ENCODE data around the gene INCENP.

Gene INCENP

GRCh38 chr11:62124186-62125113 is 639 bp downstream of the INCENP start:
- DNase-seq (ENCODE audit: low read depth in 2 of 2), result no peak

- no peak for DNase-seq (ENCODE audit: low read depth in 2 of 2)
These were observed 1.5 kb downstream of the INCENP start for GRCh38 chr11:62125316-62125715.

DNA sequence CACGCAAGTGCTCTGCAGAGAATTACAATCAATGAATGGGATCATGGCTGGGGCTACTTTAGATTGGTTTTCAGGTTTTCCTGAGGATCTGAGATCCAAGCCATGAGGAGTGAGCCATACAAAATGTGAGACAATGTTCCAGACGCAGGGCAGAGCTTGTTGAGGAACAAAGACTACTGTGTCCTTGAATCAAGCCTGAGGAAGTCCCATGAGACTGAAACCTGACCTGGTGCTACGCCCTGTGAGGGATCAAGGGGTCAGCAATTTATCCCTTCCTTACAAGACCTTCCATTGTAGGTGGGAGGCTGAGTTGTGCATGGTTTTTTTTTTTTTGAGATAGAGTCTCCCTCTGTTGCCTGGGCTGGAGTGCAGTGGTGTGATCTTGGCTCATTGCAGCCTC is 2.1 kb downstream of the INCENP start:
- no peak for DNase-seq (ENCODE audit: low read depth in 2 of 2)

DNA sequence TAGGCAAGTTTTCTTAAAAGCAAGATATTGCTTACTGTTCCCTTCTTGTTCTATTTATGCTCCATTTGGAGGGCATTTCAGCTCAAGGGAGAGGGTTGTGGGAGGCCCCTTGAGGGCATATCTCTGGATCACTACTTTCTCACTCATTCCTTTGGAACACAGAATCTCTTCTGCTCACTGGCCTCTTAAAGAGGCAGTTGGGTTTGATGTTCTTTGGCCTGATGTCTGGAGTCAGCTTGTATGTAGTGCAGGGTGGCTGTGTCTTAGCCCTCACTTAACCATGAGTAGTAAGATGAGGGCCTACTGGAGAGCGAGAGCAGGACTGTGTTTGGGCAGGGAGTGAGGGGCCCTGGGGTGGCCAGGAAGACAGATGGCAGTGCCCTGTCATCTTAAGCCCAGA is 3.6 kb downstream of the INCENP start:
- no peak for DNase-seq (ENCODE audit: low read depth in 2 of 2)

DNA sequence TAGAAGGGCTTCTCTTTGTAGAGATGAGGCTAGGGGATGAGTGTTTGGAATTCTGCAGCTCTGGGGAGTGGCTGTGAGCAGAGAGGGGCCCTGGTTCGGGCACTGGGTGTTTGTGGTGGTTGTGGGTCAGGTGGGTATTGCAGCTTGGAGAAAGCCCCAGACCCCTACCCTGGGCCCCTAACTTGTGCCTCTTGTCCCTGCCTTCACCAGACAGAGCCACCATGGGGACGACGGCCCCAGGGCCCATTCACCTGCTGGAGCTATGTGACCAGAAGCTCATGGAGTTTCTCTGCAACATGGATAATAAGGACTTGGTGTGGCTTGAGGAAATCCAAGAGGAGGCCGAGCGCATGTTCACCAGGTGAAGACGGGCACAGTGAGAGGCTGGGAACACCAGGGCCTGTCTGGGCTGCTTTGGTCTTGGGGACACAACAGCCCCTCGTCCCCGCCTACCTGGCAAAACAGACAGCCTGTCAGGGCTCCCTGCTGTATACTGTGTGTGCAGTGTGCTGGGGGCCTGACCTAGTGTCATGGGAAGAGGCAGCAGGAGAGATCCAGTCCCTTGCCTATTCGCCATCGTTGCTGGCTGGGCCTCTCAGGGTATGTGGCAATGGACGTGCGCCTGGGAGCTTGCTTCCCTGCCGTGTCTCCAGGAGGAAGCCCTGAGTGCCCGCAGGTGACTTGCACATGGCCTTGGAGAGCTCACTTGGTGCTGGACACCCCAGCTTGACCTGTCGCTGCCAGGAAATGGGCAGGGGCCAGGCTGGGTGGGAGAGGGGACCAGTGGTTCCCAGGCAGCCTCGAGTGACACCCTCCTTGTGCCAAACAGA is 4.3 kb downstream of the INCENP start:
- DNase-seq (ENCODE audit: low read depth in 2 of 2), result no peak

DNA sequence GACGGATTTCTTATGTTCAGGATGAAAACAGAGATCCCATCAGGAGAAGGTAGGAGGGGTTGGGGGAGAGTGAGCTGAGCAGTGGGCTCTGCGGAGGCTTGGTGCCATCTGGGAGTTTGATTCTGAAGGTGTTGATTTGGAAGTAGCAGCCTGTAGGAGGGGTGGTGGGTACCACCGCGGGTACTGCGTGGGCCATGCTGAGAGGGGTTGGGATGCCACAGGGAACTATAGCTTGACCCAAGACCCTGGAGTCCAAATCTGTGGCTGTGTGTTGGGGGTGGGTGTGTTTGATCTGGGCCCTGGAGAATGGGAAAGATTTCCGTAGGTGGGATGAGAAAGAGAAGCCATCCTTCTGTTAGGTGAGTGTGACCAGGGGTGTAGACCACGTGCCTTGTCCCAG is 5.0 kb downstream of the INCENP start:
- no peak for DNase-seq (ENCODE audit: low read depth in 2 of 2)

DNA sequence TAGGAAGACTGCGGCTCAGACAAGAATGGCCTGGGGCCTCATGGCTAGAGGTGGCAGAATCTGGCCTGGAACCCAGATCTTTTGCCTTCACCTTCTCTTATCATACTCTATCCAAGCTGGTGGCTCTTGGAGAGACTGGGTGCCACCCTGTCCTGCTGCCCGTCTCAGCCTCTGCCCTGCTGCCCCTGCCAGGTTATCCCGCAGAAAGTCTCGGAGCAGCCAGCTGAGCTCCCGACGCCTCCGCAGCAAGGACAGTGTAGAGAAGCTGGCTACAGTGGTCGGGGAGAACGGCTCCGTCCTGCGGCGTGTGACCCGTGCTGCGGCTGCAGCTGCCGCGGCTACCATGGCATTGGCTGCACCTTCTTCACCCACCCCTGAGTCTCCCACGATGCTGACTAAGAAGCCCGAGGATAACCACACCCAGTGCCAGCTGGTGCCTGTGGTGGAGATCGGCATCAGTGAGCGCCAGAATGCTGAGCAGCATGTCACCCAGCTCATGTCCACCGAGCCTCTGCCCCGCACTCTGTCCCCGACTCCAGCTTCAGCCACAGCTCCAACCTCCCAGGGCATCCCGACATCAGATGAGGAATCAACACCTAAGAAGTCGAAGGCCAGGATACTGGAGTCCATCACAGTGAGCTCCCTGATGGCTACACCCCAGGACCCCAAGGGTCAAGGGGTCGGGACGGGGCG is 5.9 kb downstream of the INCENP start:
- no peak for DNase-seq (ENCODE audit: low read depth in 2 of 2)

- DNase-seq (ENCODE audit: low read depth in 2 of 2), result no peak
These were observed 6.7 kb downstream of the INCENP start for GRCh38 chr11:62130283-62131169.

DNA sequence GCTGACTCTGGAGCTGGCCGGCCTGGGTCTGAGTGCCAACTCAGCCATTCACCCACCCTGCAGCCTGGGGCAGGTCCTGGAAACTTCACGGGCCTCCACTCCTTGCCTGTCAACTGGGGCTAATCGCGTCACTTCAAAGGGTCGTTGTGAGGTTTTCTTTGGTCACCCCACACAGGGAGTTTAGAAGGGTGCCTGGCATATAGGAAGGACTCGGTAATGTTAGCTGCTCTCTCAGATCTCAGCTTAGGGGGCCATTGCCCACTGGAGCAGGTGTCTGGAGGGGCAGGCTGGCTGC is 7.3 kb downstream of the INCENP start:
- no peak for DNase-seq (ENCODE audit: low read depth in 2 of 2)

DNA sequence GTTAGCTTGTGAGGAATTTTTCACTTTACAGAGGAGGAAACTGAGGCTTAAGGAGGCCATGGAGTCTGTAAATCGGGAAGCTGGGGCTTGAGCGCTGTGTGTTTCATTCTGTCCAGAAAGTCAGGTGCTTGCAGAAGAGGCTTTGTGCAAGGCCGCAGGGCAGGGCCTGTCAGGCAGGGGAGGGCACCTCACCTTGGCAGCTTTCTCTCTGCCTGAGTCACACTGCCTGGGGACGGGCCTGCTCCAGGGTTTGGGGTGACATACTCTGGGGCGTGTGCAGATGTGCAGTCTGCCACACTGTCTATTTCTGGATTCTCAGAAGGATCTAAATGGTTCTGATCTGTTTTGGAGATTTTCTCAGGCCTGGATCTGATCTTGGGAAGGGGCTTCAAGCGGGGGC is 8.4 kb downstream of the INCENP start:
- no peak for DNase-seq (ENCODE audit: low read depth in 2 of 2)

- DNase-seq (ENCODE audit: low read depth in 2 of 2), result no peak
These were observed 9.0 kb downstream of the INCENP start for GRCh38 chr11:62132689-62133293.

GRCh38 chr11:62133328-62134065 is 9.7 kb downstream of the INCENP start:
- DNase-seq (ENCODE audit: low read depth in 2 of 2), result no peak

DNA sequence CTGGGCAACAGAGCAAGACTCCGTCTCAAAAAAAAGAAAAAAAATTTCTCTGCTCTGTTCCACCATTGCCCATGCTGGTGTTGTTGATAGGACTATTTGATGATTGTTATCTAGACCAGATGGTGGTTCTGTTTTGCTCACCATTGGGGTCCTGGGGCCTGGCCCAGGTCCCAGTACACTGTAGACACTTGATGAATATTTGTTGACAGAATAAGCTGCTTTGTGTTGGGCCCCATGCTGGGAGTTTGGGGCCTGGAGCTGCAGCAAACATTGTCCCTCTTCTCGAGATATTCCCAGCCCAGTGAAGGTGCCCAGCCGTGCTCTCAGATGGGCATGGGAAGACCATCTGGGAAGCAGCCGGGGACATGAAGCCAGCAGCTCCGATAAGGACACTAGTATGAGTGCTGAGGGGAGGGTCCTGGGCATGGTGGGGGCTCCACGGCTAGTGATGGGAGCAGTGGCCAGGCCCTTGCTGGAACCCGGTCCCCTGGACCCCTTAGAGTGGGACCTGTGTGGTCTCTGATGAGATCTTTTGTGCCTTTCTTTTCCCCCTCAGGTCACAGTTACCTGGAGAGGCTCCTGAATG is 13.6 kb downstream of the INCENP start:
- no peak for DNase-seq (ENCODE audit: low read depth in 2 of 2)

DNA sequence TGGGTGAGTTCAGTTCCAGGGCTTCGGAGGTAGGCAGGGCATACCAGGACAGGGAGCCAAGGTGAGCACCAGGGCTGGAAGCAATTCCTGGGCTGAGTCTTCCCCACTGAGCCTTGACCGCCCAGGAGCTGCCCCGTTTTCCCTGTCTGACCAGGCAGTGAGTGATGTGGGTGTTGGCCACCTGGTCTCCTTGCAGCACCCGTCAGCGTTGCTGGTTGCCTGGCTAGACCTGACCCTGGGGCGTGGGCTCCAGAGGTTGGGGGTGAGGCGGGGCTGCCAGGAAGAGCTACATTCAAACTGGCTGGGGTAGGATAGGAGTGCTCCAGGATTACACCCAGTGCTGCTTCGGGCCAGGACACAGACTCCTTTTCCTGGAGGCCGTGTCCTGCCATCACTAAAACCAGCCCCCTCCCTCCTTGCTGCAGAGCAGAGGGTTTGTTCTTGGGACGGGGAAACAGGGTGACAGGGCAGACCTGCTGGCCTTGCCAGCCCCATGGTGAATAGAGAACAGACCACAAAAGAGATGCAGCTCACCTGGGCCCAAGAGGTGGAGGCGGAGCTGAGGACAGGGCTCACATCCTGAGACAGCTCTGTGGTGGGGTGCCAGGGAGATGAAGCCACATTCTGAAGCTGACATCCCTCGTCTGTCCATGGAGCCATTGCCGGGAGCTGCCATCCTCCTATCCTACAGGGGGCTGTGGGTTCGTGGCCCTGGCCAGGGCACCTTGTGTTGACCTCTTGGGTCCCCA is 14.2 kb downstream of the INCENP start:
- DNase-seq (ENCODE audit: low read depth in 2 of 2), result no peak

DNA sequence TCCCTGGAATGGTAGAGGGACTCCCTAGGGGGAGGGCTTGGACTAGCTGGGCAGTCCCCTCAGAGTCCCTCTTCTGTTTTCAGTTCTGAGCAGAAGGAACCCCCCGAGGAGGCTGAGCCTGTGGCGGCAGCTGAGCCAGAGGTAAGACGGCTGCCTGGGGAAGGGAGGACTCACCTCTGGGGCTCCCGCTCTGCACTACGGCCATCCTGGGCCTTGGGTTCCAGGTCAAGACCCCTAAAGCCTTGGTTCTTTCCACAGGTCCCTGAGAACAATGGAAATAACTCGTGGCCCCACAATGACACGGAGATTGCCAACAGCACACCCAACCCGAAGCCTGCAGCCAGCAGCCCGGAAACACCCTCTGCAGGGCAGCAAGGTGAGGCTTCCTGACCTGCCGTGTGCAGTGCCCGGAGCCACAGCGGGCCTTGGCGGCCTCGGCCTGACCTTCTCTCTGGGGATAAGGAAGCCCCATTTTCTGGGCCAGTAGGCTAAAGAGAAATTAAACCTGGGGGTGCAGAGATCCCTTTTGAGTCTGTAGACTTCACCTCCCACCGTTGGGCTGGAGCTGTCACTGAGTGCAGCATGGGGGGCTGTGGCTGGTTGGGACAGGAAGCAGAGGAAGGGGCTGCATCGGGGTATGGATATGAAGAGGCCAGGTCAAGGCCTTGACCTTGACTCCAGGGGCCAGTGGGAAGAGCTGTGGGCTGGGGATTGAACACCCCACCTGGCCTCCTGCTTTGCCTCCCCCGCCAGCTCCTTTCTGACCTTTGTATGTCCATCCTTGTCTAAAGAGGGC is 15.0 kb downstream of the INCENP start:
- DNase-seq (ENCODE audit: low read depth in 2 of 2), result no peak

DNA sequence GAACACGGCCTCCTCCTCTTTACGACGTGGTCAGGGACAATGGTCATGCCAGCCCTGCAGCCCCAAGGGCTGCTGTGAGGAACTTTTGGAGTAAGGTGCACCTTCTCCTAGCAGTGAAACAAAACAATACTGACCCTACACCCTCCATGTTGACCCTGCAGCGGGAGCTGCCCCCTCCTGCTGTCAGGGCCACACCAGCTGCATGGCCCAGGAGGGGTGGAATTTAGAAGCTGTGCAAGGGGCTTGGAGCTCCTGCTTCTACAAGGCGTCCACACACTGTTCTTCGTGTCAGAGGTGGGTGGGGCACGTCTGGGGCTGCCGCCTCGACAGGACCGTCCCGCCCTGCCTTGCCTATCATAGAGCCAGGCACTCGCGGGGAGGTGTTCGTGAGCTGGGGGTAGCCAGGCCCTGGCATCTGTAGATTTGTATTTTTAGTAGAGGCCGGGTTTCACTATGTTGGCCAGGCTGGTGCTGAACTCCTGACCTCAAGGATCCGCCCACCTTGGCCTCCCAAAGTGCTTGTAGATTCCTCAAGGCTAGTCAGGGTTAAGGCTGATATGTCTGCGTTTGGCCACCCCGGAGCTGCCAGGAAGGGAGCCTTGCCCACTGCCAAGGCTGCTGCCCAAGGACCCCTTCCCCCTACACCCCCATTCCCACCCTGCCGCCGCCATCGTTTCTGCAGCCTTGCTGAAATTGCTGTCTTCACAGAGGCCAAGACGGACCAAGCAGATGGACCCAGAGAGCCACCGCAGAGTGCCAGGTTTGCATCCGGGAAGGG is 15.9 kb downstream of the INCENP start:
- no peak for DNase-seq (ENCODE audit: low read depth in 2 of 2)

DNA sequence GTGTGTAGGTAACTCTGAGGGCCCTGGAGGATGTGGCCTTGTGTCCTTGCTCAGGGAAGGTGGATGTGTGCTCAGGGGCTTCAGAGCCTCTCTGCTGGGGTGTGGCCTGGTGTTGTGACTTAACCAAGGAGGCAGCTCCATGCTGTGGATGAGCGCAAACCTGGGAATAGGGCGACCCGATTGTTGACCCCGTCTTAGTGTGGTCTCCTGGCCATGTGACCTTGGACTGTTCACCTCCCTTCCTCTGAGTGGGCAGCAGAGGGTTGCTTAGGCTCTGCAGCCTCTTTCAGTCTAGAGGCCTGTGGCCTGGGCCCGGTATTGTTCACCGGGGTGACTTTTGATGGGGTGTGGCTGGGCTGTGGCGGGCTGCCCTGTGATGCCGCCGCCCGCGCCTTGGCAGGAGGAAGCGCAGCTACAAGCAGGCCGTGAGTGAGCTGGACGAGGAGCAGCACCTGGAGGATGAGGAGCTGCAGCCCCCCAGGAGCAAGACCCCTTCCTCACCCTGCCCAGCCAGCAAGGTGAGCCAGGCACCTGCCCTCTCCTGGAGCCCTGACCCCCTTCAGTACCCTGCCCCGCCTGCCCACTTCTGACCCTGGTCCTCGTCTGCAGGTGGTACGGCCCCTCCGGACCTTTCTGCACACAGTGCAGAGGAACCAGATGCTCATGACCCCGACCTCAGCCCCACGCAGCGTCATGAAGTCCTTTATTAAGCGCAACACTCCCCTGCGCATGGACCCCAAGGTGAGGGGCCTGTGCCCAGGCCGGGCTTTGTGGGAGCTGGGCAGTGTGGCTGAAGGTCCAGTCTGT is 16.7 kb downstream of the INCENP start:
- DNase-seq (ENCODE audit: low read depth in 2 of 2), result no peak
